ENCODE measurements around the gene AGBL4.

AGBL4 gene

DNA sequence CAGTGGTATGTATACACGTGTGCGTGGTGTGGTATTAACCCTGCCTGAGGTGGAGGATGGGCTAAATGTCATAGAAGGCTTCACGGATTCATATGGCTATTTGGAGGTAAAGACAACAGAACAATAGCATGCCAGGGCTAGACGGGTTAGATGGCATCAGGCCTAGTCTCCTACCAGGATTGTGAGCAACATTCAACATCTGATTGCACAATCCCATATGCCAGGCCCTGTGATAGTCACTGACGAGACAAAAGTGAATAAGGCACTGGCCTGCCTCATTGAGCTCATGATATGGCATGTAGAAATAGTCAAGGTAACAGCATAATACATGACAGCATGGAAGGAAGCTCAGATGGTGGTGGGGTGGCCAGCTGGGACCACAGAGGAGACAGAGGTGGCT lies 1079.9 kb downstream of the AGBL4 start:
- no peak for DNase-seq (ENCODE audit: low read depth)

DNA sequence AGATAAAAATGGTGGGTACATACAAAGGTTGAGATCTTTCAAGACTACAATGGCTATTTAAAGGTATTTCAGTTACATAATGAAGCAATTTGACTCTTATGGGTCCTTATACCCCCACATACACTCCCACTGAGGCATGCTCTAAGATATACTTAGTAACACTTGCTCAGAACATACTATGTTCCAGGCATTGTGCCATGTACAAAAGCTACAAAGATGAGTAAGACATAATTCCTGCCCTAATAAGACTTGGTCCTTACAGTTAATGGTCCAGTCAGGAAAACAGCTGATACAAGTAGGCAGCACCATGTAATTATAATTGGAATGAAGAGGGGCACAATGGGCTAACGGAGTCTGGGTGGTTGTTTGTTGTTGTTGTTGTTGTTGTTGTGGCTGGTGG lies 1080.4 kb downstream of the AGBL4 start:
- DNase-seq (ENCODE audit: low read depth) = peak; percentile 1

DNA sequence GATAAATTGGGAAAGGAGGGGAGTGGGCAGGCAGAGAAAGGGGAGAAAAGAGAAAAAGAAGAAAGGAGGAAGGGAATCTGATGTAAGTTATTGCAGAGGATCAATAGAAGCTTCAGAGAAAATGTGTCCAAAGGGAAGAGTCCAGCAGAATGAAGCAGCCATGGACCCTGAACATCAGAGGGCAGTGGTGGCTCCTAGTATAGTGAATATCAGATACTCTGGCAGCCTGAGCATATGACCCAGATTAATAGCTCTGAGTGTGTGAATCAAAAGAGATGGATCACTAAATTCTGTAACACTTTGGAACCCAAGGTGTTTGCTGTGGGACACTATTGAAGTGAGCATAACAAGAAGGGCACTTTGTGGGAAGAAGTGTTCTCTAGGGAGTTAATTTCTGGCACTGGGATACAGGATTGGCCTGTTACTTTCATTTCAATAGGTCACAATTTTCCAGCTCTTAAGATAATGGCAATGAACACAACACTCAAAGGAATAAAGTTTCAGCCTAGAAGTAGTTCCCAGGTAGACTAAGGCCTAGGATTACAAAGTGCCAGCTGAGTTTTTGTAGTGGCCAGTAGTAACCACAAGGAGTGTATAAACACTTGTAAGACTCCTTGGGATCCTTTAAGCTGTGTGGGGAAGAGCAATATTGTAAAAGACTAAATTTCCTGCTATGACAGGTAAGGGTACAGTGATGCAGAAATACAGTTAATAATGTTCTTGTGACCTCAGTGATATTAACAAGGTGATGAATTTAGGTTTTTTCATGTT lies 1082.6 kb downstream of the AGBL4 start:
- no peak for DNase-seq (ENCODE audit: low read depth)

DNA sequence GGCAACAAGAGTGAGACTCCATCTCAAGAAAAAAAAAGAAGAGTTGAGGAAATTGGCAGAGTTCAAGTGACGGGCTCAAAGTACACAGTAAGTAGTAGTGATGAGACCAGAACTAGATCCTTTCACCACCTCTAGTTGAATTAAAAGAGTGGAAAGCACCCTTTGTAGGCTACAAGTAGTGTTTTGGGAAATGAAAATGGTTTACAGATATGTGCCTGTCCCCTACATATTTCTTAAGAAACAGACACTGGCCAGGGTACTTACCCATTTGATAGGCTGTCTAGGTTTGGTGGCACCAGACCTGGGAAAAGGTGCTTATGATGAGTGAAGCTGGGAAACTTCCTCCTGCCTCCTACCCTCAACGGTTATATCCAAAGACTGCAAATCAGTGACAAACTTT lies 1083.4 kb downstream of the AGBL4 start:
- no peak for DNase-seq (ENCODE audit: low read depth)

DNA sequence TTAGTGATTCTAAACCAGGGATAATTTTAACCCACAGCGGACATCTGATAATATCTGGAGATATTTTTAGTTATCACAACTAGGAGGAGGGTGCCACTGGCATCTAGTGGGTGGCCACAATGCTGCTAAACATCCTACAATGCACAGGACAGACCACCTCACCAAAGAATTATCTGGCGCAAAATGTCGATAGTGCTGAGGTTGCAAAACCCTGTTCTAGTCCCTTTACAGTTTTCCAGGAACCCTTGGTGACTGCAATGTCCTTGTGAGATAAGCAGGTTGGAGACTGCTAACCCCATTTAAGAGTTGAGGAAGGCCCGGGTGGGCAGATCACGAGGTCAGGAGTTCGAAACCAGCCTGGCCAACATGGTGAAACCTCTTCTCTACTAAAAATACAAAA lies 1083.9 kb downstream of the AGBL4 start:
- DNase-seq (ENCODE audit: low read depth) = no peak

DNA sequence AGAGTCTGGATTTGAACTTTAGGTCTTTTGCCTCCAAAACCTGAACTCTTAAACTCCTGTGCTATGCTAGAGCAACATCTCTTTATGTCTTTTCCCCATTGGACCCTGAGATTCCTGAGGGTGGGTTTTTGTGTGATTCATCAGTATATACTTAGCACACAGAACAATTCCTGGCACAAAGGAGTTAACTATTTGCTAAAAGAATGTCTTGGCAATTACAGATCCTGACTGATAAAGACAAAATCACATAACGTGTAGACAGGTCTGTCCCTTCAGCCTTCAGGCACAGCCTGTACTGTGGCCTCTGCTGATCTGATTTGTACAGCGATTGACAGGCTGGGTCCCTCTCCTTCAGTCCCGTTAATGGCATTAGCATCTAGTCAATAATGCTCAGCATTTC lies 1084.7 kb downstream of the AGBL4 start:
- no peak for DNase-seq (ENCODE audit: low read depth)

DNA sequence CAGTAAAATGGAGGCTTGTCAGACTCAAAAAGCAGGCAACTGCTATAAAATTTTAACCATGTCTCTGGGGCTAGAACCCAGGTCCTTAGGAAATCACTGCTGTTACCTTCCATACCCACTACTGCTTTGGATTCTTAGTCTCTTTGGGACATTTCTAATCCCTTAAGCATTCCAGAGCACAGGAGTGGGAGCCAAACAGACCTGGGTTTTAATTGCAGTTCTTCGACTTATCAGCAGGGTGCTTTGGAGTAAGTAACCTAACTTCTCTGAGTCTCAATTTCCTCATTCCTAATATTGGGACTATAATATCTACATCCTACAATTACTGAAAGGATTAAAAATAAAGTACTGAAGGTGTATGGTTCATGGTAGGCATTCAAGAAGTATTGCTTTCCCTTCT lies 1086.0 kb downstream of the AGBL4 start:
- no peak for DNase-seq (ENCODE audit: low read depth)

DNA sequence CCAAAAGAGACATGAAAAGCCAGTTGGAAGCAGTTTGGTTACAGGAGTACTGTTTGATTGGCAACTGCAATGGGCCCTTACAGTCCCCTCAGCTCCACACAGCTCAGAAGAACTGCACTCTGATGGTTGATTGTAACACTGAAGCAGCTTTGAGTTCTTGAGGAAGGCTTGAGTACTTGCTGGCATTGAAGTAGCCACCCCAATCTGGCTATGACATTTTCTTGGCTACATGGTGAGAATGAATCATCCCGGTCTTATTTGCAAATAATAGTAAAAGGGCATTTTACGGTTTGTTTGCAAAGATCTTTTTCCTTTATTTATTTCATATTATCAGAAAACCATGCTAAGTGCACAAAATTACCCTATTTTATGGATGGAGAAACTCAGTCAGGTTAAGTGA lies 1087.3 kb downstream of the AGBL4 start:
- DNase-seq (ENCODE audit: low read depth) = no peak

DNA sequence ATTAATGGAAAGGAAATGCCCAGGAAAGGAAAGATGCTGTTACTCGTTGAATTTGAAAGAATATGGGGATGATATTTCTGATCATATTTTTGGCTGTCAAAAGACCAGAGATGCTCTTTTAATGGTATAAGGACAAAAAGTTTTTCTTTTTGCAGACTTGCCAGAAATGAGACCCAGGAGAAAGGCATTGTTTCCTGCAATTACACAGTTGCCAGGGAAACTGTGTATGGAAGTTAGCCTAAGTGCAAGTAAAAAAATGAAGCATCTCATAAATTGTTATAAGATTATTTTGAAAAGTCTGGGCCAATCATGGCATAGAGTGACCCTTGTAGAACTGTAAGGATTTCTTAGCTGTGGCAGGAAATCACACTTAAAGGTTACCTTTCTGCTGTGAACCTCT lies 1091.4 kb downstream of the AGBL4 start:
- no peak for DNase-seq (ENCODE audit: low read depth)

DNA sequence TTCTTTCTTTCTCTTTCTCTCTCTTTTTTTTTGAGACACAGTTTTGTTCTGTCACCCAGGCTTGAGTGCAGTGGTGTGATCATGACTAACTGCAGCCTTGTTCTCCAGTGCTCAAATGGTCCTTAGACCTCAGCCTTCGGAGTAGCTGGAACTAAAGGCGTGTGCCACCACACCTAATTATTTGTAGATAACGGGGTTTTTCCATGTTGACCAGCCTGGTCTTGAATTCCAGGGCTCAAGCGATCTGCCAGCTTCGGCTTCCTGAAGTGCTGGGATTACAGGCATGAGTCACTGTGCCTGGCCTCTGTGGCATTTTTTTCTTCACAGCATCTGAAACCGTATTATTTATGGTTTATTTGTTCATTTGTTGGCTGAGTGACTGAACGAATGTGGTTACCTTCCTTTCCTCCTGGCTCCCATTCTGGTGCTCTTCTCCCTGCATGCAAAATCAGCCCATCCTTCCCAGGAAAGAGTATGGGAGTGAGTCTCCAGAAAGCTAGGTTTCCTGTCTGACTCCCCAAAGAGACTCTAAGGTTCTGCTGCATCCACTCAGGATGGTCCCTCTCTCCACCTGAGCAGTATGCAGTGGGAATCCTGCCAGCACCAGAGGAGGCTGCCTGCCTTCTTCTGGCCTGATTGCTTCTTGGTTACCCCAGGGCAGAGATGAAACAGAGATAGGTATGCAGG lies 1092.1 kb downstream of the AGBL4 start:
- DNase-seq (ENCODE audit: low read depth) = no peak

DNA sequence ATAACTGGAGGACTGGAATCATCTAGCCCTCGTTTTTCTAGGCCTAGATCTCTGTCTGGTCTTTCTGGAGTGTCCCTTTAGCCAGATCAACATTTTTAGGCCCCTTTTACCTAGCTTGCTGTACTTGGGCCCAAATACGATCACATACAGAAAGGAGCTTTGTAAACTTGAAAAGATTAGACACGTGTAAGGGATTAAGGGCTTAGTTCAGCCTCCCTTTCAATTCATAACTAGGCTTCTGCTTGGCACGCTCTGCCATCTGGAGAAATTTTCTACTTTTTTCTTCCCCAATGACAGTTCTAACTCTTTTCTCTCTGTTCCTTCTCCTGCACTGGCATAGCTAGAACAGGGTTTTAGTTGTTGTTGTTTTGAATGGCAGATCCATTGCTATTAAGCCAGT lies 1093.7 kb downstream of the AGBL4 start:
- no peak for DNase-seq (ENCODE audit: low read depth)

DNA sequence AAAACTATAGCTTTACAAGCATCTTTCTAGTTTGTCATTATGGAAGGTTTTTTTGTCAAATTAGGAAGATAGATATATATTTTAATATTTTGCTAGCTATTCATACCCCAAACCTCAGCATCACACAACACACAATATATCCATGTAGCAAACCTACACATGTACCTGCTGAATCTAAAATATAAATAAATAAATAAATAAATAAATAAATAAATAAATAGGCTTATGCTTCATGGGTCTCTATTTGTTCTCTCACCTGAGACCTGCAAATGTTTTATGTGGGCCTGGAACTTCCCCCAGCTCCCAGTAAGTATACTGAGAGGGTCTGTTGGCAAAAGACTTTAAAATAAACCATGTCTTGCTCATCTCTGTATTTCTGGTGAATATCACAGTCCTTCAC lies 1099.7 kb downstream of the AGBL4 start:
- no peak for DNase-seq (ENCODE audit: low read depth)

DNA sequence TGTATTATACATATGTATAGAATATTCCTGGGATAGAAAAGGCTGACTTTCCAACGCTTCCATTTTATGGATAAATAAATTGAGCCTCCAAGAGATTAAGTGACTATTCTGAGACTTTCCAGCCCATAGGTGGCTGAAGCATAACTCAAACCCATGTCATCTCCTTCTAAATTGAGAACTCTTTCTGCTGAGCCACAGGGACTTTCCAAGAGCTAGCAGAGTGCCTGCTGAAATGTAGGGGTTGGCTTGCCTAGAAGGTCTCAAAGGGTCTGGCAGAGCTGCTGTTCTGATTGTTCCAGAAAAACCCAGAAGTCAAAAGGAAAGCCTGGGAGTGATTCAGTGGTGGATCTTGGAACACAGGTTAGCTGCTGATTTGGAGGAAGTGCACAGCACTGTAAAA lies 1100.6 kb downstream of the AGBL4 start:
- no peak for DNase-seq (ENCODE audit: low read depth)

DNA sequence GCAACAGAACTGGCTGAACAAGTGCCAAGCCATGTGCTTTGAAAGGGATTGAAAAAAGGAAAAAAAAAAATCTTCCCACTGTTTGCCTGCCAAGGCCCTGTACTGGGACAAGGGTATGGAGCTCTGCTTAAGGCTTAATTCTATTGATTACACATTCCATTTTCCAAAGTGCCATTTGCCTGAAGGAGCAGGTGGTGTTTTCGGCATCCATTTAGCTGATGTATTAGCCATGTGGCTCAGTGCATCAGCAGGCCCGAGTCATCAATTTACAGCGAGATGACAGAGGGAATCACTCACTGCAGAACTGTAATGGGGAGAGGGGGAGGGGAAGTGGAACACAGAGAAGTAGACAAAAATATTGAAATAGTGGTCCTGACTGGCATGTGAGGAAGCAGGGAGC lies 1102.9 kb downstream of the AGBL4 start:
- no peak for DNase-seq (ENCODE audit: low read depth)

DNA sequence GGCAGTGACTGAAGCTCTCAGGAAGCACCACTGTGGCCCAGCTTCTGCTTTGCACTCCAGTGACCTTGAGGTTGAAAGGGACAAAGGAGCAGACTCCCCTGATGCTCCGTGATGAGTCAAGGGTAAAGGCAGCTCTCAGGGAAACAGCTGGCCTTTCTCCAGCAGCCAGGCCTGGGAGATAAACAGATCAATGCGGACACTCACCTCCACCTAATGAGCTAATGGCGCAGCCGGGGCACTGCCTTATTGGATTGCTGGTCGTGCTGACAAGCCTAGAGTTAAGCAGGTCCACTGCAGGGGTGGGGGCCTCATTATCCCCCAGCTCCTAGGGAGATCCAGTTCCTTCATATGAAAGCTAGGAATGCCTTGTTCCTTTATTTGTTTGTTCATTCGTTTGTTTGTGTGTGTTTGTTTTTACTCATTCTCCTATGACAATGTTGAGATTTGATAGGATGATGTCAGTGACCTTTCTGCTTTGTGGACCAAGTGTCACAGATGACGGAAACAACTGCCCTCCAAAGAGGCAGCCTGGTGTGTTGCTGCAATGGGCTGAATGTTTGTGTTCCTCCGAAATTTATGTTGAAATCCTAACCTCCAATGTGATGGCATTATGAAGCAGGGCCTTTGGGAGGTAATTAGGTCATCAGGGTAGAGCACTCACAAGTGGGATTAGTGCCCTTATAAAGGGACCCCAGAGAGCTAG lies 1105.7 kb downstream of the AGBL4 start:
- DNase-seq (ENCODE audit: low read depth) = no peak

DNA sequence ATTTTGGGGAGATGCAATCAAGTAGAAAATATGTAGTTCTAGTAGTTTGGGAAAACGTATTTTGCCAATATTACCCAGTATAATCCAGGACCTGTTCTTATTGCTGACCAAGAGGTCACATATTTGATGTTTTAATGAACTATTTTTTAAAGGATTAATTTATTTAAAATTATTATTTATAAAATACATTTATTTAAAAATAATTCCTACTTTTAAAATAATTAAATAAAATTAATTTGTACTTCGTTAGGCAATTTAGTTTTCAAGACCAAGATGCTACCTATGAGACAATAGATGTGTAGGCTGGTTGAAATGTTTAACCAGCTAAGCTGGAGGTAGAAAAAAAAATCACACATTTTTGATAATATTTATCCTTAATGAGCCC lies 1106.7 kb downstream of the AGBL4 start:
- DNase-seq (ENCODE audit: low read depth) = no peak

DNA sequence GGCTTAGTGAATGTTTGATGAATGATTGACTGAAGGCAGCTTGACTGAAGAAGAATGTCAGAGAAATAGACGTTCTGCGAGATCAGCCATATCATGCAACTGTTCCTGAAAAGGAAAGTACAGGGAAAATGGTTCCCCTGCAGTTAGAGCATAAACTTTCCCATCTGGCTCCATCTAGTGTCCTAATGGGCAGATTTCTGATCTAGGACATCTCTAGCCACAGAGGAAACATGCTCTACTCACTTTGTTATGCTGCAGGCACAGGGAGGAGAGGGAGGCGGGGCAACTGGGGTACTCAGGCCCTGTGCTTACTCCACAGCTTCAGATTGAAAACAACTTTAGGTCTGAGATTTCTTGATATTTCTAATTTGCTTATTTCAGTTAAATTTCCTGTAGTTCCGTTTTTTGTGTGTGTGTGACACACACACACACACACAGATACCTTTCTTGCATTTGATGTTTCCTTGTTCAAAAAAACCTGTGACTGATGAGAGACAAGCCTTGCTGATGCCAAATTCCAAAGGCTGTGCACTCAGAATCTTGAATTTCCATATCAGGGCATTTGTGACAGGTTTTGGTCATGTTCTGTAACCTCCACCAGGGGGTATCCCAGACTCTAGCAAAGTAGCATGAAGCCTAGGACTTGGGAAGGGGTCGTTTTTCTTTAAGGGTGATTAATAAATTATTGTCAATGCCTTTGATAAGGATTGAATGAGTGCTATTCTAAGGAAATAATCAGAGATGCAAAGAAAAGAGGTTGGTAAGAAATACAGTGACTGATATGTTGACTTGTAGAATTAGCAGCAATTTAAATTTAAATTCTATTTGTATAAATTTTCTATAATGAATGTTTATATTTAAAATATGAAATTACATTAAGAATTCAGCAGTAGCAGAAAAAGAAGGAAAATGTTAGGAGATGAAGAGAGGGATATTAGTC lies 1107.4 kb downstream of the AGBL4 start:
- DNase-seq (ENCODE audit: low read depth) = peak; percentile 47

DNA sequence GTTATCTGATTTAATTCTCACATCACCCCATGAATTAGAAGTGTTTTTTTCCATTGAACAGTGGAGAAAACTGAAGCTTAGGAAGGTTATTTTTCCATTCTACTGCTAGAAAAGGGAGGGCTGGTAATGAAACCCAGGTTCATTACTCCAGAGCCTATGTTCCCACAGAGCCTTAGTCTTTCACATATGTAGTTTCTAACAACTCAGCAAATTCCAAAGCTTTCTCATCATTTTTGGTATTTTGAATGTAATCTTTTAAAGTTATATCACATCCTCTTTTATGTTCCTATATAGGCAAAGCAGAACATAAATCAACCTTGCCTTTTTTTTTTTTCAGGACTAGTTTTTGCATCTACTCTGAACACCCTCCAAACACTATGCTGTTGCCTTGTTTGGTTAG lies 1115.1 kb downstream of the AGBL4 start:
- DNase-seq (ENCODE audit: low read depth) = no peak

DNA sequence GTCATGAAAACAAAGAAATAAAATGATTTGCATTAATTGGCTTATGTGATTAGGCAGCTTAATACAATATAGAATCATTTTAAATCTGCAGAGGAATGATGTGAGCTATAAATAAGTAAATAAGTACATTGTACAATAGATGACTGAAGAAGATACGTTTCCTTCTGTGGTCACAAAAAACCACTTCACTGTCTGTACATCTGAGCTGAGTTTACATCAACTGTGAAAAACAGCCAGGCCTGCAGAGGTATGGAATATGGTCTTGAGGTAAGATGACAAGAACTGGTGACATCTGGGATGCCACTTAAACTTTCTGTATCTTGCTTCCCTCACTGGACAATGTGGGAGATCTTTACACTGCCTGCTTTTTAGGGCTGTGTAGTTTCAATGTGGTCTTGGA lies 1117.0 kb downstream of the AGBL4 start:
- no peak for DNase-seq (ENCODE audit: low read depth)

DNA sequence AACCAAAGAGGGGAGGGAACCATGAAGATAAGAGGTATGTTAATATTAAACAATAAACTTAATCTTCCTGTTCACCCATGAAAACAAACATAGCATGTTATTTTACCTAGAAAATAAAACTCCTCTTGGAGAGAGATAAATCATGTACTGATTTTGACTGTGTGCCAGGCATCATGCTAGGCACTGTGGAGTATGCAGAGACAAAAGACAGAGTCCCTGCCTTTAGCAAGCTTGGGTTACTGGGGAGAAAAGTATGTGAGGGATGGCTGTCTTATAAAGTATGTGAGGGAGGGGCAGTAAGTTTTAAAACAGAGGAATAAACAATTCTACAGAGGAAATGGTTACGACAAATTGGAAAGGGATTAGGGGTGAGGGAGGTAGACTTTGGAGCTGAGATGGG lies 1117.6 kb downstream of the AGBL4 start:
- no peak for DNase-seq (ENCODE audit: low read depth)

DNA sequence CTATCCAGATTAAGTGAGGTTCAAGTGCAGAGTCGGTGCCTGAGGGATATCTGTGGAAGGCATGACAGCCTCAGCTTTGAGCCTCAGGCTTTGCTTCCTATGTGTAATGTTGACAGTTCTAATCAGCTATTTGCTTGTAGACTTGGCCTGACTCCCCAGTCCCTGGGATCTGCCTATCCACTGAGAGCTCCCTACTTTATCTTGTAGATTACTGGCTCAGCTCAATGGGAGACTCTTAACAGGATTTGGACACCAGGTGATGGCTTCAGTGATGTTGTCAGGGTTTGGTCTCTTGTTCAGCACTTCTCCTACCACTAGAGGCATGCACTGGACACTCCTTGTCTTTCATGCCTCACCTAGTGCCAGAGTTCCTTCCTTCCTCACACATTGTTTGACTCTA lies 1120.5 kb downstream of the AGBL4 start:
- DNase-seq (ENCODE audit: low read depth) = no peak

DNA sequence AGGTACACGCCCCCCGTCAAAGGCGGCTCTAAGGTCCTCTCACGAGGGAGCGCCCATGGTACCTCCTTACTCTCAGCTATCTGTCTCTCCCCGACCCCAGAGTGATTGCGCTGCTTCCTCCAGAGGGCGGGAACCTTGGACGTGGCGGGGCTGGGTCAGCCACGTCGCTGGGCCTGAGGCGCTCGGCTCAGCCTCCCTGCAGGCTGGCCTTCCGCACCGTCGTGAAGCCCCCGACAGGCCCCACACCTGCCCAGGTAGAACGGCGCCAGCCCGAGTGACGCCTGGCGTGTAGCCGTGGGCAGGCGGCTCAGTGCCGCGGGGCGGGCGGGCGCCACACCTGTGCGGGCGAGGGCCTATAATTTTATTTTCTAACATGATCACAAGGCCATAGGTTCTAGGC lies 1124.9 kb downstream of the AGBL4 start:
- DNase-seq (ENCODE audit: low read depth) = no peak
